NT2/D1 (cell line): Measurements from ENCODE around the gene TEPSIN.

ENCODE experiments used
- DNase-seq: peaks from one replicate; pipeline ENCODE4 v3.0.0-alpha.2; 2011; ENCODE audit warnings: low read depth, low spot score
- H3K27me3 ChIP-seq: 2 replicates; pipeline ENCODE4 v1.6.0; 2011; ENCODE audit warnings: mild to moderate bottlenecking; ENCODE audit not compliant: insufficient read length, insufficient read depth
- H3K36me3 ChIP-seq: 2 replicates; pipeline ENCODE4 v1.6.1; 2011; ENCODE audit warnings: mild to moderate bottlenecking, low read length, mixed read lengths; ENCODE audit not compliant: insufficient read depth, insufficient read length
- H3K4me1 ChIP-seq: 2 replicates; pipeline ENCODE4 v1.5.1; 2011; ENCODE audit not compliant: insufficient read depth, insufficient read length
- H3K4me3 ChIP-seq: 2 replicates; pipeline ENCODE4 v1.5.1; 2011; ENCODE audit warnings: low read depth; ENCODE audit not compliant: insufficient read length
- H3K9ac ChIP-seq: 2 replicates; pipeline ENCODE4 v1.6.0; 2011; ENCODE audit warnings: low read depth; ENCODE audit not compliant: insufficient read length
- H3K9me3 ChIP-seq: 2 replicates; pipeline ENCODE4 v1.5.1; 2011; ENCODE audit warnings: mild to moderate bottlenecking, low read length; ENCODE audit not compliant: insufficient read depth
- SUZ12 ChIP-seq: IDR thresholded peaks from 2 replicates; pipeline ENCODE4 v1.6.1; 2011; ENCODE audit not compliant: insufficient read length, insufficient read depth; ENCODE audit errors: extremely low read depth
- YY1 ChIP-seq: IDR thresholded peaks from 2 replicates; pipeline ENCODE4 v1.6.1; 2011; ENCODE audit not compliant: insufficient read length, insufficient read depth
- ZNF274 ChIP-seq: IDR thresholded peaks from 2 replicates; pipeline ENCODE4 v1.6.1; 2011; ENCODE audit warnings: mild to moderate bottlenecking, low read depth, low read length

The TEPSIN gene

DNA sequence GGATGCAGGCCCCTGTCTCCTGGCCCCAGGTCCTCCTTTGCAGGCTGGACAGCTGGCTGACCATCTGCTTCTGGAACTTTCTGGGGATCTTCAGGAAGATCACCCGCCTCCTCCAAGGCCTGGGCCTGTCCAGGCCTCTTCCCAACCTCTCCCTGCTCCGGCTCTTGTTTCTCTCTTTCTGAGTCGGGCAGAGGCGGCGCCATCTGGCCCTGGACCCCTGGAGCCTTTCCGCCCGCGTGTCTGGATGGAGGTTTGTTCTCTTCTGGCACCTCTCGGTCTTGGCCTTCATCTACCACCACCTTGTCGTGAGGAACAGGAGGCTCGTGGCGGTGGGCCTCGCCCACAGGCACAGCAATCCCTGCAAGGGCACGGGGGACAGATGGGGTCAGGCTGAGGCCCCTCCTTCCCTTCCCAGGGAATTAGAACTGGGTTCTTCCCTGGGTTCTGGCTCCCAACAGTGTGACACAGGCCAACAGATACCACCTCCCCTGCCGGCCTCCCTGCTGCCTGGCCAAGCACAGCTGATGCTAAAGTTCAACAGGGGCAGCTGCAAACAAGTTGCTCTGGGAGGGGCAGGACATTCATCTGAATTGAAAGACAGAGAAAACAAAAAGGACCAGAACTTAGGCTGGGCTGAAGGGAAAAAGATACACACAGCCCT is 13.6 kb upstream of the TEPSIN start:
- H3K9ac ChIP-seq: peak overlapping the region; percentile 27
- TF ChIP-seq YY1: no peak
- no peak for TF ChIP-seq ZNF274
- TF ChIP-seq SUZ12: no peak
- H3K27me3 ChIP-seq: no peaks in the 10 kb centered on the region
- peaks cover 32% of the 10 kb centered on the region for H3K4me1 ChIP-seq
- H3K4me3 ChIP-seq: no peak overlapping the region
- no peaks in the 10 kb centered on the region for H3K9me3 ChIP-seq
- H3K36me3 ChIP-seq: peaks cover 53% of the 10 kb centered on the region
- DNase-seq: no peak

DNA sequence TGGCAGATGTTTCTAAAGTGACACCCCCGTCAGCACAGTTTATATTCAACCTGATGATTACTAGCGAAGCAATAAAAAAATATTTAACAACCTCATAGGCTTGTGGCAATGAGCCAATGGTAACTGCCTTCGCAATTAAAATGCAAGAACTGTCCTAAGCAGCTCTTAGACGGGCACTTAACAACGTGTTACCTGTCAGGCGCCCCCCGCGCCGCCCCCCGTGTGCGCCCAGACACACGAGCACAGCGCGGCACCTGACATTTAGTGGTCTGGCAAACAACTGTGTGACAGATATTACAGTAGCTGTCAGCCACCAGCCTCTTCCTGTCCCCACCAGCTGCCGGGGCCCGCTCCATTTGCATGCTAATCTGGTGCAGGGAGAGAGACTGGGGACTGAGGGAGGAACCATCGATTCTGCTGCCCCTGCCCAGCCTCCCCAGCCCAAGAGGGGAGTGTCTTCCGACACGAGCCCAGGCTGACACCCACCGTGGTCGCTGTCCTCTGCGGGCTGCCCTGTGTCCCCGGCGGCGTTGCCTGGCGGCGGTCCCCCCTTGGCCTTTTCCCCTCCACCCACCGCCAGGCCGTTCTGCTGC is 12.9 kb upstream of the TEPSIN start:
- Histone ChIP-seq H3K27me3 (no peaks in the 10 kb centered on the region), H3K36me3 (peaks cover 54% of the 10 kb centered on the region), H3K4me3 (no peak overlapping the region), H3K4me1 (peaks cover 32% of the 10 kb centered on the region), H3K9ac (peak overlapping the region; percentile 27), H3K9me3 (no peaks in the 10 kb centered on the region)
- DNase-seq: no peak
- TF ChIP-seq YY1: no peak
- TF ChIP-seq SUZ12: no peak
- no peak for TF ChIP-seq ZNF274

DNA sequence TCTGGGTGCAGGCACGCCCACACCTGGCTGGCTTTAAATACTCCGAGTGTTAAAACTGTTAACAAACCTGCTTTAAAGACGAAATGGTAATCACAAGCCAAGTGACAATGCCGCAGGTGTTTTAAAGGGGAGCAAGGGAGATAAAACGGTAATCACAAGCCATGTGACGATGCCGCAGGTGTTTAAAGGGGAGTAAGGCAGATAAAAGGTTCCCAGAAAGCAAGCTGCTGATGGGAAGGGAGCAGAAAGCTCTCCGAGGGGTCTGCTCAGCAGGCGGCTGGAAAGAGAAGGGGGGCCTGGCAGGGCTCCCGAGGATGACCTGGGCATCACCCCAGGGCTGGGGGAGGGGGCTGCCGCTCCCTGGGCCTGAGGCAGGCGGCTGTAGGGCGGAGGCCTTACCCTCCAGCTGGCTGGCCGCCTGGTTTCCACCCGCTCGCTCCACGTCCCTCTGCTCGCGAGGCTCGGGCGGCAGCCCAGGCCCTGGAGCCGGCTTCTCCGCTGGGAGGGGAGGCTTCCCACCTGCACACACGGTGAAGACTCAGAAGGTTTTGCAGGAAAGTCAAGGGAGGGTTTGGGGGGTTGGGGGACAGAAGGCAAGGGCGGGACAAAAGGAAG is 12.3 kb upstream of the TEPSIN start:
- DNase-seq: no peak
- peaks cover 35% of the 10 kb centered on the region for H3K4me1 ChIP-seq
- no peaks in the 10 kb centered on the region for H3K27me3 ChIP-seq
- H3K36me3 ChIP-seq: peaks cover 55% of the 10 kb centered on the region
- H3K9me3 ChIP-seq: no peaks in the 10 kb centered on the region
- no peak overlapping the region for H3K4me3 ChIP-seq
- TF ChIP-seq YY1 (no peak), SUZ12 (no peak), ZNF274 (no peak)
- no peak overlapping the region for H3K9ac ChIP-seq

DNA sequence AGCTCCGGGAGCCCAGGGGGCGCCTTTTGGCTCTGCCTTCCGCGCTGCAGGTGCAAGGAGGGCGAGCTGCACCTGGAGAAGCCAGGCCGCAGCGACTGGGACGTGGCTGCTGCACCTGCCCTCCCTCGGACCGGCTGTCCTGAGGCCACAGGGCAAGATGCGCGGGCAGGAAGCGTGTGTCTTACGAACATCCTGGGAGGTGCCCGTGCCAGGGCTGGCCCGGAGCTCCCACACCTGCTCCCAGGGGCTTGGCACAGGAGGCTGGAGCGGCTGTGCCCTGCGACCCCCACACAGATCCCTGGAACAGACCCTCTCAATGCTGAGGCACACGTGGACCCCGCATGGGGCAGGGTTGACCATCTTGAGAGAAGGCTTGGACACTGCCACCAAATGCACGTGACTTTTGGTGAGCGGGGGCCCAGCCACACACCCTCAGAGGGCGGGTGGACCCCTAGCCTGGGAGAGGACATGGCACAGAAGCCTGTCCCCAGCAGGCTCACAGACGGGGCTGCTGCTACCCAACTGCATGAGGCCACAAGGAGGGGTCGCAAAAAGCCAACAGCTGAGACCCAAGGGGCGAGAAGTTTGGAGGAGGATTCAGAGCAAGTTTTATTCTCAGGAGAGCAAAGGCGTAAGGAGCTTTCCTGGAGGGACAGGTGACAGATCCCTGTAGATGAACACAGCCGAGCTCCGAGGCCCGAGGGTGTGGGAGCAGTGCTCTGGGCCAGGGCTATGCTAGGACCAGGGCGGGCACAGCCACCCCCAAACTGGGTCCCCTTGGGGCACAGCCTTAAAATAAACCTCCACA is 11.6 kb upstream of the TEPSIN start:
- Histone ChIP-seq H3K9ac (no peak overlapping the region), H3K4me1 (peaks cover 33% of the 10 kb centered on the region), H3K4me3 (no peak overlapping the region), H3K36me3 (peaks cover 59% of the 10 kb centered on the region), H3K9me3 (no peaks in the 10 kb centered on the region), H3K27me3 (no peaks in the 10 kb centered on the region)
- DNase-seq: no peak
- TF ChIP-seq YY1 (no peak), SUZ12 (no peak), ZNF274 (no peak)

DNA sequence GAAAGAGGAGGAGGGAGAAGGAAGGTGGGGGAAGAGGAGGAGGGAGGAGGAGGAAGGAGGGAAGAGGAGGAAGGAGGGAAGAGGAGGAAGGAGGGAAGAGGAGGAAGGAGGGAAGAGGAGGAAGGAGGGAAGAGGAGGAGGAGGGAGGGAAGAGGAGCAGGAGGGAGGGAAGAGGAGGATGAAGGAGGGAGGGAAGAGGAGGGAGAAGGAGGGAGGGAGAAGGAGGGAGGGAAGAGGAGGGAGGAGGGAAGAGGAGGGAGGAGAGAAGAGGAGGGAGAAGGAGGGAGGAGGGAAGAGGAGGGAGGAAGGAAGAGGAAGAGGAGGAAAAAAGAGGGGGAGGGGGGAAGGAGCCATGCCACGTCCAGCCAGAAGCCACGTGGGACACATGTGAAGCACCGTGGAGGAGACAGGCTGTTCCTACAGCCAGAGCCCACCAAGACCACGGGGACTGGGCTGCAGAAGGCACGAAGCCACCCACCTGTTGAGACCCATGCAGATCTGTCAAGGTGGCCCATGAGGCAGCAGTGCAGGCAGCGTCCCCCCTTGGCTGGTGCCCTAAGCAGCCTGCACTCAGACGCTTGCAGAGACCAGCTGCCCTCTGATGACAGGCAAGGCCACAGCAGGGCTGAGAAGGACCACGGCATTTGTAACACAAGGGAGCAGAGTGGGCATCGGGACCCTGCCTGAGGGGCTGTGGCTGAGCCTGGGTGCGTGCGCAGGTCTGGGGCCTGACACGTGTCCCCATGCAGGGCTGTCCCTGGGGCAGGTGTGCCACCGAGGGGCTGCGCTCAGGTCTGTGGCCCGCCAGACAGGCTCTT is 10.6 kb upstream of the TEPSIN start:
- no peaks in the 10 kb centered on the region for H3K27me3 ChIP-seq
- H3K4me3 ChIP-seq: no peak overlapping the region
- H3K9ac ChIP-seq: no peak overlapping the region
- H3K9me3 ChIP-seq: no peaks in the 10 kb centered on the region
- TF ChIP-seq SUZ12: no peak
- TF ChIP-seq YY1: no peak
- TF ChIP-seq ZNF274: no peak
- peaks cover 66% of the 10 kb centered on the region for H3K36me3 ChIP-seq
- DNase-seq: no peak
- H3K4me1 ChIP-seq: peaks cover 34% of the 10 kb centered on the region

DNA sequence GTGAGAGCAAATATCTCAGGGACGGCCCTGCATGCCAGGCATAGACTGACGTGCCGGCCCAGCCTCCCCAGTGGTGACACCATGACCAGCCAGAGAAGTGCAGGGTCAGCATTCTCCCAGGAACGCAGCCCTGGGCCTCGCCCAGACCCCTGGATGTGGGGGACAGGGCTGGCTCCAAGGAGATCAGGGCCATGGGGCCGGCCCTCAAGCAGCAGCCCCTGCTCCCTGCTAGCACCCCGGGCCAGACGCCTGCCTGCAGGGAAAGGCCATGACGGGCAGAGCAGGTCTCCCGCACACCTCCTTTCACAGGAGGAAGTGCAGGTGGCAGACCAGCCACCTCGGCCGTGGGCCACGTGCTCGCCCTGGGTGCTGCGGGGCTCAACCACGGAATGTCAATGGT is 9.8 kb upstream of the TEPSIN start:
- peaks cover 66% of the 10 kb centered on the region for H3K36me3 ChIP-seq
- no peak overlapping the region for H3K4me3 ChIP-seq
- H3K4me1 ChIP-seq: peaks cover 37% of the 10 kb centered on the region
- no peaks in the 10 kb centered on the region for H3K9me3 ChIP-seq
- no peaks in the 10 kb centered on the region for H3K27me3 ChIP-seq
- TF ChIP-seq YY1: no peak
- TF ChIP-seq ZNF274: no peak
- H3K9ac ChIP-seq: no peak overlapping the region
- DNase-seq: no peak
